GM12864 (cell line): ENCODE measurements around the gene FTSJ1.
"Not testable (repeated sequence)": the region's sequence is repeated elsewhere in the genome, so short reads cannot be mapped to it uniquely, and the experiment has no call there.

Source experiments
- DNase-seq: peaks from one replicate; pipeline ENCODE4 v3.0.0-alpha.2; 2011; ENCODE audit warnings: low read depth
- H3K4me3 ChIP-seq: 2 replicates; pipeline ENCODE4 v1.5.1; 2011; ENCODE audit warnings: mild to moderate bottlenecking, low read depth, low read length, control low read depth
- CTCF ChIP-seq: IDR thresholded peaks from 2 replicates; pipeline ENCODE4 v1.5.1; 2011; ENCODE audit warnings: low read depth, mild to moderate bottlenecking, moderate library complexity, low read length, control low read depth, inconsistent platforms; ENCODE audit errors: missing control alignments

FTSJ1 gene

GRCh38 chrX:48522291-48522690, 46.3 kb downstream of the FTSJ1 start:
- no peak for DNase-seq
- H3K4me3 ChIP-seq = peak overlapping the region; percentile 93
- TF ChIP-seq CTCF = no peak

GRCh38 chrX:48523682-48524081, 47.7 kb downstream of the FTSJ1 start:
- DNase-seq = no peak
- H3K4me3 ChIP-seq = no peak overlapping the region; the same call in none of the 2 replicates
- TF ChIP-seq CTCF = no peak

GRCh38 chrX:48525853-48526252, 49.9 kb downstream of the FTSJ1 start:
- DNase-seq, H3K4me3 ChIP-seq: not testable (repeated sequence)

- no peak overlapping the region for H3K4me3 ChIP-seq
- no peak for TF ChIP-seq CTCF
- no peak for DNase-seq
Observed at GRCh38 chrX:48530736-48531135, 54.7 kb downstream of the FTSJ1 start.

- no peak for DNase-seq
- TF ChIP-seq CTCF = no peak
- H3K4me3 ChIP-seq = no peak overlapping the region
Observed at GRCh38 chrX:48531358-48531959, 55.5 kb downstream of the FTSJ1 start.

- DNase-seq = no peak
- no peak for TF ChIP-seq CTCF
- H3K4me3 ChIP-seq = no peak overlapping the region
Observed at GRCh38 chrX:48532161-48532560, 56.2 kb downstream of the FTSJ1 start.

GRCh38 chrX:48533165-48533564, 57.2 kb downstream of the FTSJ1 start:
- TF ChIP-seq CTCF = no peak
- DNase-seq = no peak
- H3K4me3 ChIP-seq = no peak overlapping the region
